GM15510 (cell line): ENCODE data around the gene MAP4K2.
A peak's percentile ranks its signal among the peaks of the same experiment; 100 is the strongest.

Experiments used
- POLR2A ChIP-seq: IDR thresholded peaks from 3 replicates; pipeline ENCODE4 v1.6.1; 2011; ENCODE audit warnings: borderline replicate concordance; ENCODE audit not compliant: insufficient read length; ENCODE audit errors: extremely low read depth

Gene MAP4K2

GRCh38 chr11:64752175-64752970 lies 50.6 kb downstream of the MAP4K2 start:
- no peak for TF ChIP-seq POLR2A

DNA sequence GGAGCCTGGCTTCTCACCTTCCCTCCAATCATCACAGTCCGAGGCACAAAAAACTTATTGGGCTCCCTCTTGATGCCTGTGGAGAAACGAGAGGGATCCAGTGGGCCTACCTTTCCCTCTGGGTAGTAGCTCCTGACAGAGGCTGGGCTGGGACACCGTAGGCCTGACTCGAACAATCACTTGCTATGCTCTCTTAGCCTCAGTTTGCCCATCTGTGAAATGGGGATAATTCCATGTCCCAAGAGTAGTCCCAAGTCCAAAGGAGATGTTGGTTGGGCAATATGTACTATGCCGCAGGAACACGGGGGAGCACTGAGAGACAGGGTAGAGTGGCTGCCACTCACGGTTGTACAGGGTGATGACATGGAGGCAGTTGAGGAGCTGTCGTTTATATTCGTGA lies 51.4 kb downstream of the MAP4K2 start:
- no peak for TF ChIP-seq POLR2A

DNA sequence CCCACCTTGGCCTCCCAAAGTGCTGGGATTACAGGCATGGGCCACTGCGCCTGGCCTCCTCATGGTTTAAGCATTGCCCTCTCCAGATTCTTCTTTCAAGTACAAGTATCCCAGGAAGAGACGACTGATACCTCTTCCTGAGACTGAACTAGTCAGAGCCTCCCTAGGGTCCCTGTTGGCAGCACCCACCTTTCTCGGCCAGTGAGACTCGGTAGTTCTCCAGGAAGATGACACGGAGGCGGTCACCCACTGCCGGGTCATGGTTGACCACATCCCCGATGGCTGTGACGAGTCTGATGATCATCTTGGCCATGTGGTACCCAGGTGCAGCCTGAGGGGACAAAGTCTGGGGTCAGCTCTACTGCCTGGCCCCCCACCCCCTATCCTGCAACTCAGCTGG lies 51.9 kb downstream of the MAP4K2 start:
- no peak for TF ChIP-seq POLR2A

DNA sequence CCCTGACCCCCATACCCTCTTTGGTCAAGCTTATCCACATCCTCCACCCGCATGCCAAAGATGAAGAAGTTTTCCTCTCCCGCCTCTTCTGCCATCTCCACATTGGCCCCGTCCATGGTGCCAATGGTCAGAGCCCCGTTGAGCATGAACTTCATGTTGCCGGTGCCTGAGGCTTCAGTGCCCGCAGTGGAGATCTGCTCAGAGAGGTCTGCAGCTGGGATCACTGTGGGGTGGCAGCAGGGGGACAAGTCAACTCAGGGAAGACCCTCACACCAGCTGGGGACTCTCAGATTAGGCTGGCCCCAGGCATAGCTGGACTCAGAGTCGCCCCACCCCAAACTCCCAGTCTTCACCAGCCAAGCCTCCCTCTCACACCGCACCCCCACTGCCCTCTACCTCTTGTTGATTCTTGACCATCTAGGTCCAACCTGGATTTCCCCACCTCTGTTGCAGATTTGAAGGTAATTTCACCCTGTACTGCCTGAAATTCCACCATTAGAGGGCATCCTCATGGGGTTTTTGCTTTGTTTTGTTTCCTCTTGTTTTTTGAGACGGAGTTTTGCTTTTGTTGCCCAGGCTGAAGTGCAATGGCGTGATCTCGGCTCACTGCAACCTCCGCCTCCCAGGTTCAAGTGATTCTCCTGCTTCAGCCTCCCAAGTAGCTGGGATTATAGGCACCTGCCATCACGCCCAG lies 52.5 kb downstream of the MAP4K2 start:
- no peak for TF ChIP-seq POLR2A

GRCh38 chr11:64747961-64748665 lies 54.9 kb downstream of the MAP4K2 start:
- no peak for TF ChIP-seq POLR2A

DNA sequence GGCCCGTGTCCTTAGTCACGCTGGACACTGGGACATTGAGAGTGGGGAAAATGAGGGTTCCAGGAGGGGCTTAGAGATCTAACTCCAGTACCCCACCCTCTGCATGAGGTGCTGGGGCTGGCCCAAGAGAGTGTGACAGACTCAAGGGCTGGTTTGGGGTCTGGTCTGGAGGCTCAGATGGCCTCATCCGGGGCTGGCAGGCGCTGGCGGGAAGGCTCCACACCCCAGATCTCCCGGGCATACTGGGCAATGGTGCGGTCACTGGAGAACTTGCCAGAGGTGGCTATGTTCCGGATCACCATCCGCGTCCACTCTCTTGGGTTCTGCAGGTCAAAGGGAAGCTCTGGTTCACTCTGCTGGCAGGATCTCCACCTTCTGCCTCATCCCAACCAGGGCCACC lies 56.5 kb downstream of the MAP4K2 start:
- no peak for TF ChIP-seq POLR2A

- TF ChIP-seq POLR2A, result peak; percentile 41
Measured at GRCh38 chr11:64745521-64746328, 57.3 kb downstream of the MAP4K2 start.

DNA sequence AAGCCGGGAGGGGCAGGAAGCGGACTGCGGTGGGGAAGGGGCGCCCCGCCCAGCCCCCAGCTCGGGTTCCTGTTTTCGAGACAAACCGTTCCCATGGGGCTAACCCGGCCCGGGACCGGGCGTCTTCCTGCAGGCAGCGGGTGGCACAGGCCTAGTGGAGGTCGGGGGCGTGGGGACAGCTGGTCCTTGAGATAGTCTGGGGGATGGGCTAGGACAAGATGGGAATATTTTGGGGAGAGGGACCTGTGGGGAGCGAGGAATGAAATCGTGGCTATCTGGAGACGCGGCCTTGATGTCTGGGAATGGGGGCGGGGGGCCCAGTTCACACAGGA lies 57.9 kb downstream of the MAP4K2 start:
- no peak for TF ChIP-seq POLR2A

DNA sequence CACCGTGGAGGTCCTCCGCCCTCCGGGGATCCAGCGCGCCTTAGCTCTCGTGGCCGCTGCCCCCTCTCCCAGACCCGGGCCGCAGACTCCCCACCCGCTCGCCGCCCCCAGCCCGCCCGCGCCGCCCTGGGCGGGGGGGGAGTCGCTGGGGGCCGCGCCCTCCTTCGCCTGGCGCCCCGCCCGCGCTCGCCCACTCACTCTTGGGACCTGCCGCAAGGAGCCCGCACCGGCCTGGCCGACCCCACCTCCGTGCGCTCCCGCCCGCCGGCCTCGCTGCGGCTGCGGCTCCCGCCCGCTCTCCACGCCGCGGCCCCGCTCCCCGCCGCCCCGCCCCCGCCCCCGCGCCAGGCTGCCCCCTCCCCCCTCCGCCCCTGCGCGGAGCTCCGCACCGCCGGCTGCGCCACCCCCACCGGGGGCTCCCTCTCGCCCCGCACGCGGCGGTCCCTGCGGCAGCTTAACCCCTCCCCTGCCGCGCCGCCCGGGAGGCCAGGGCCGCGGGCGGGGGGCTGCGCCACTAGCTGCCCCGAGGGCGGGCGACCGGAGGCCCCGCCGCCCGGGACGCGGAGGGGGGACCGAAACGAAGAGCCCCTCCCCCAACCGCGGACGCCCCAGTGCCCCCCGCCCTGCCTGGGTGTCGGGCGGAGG lies 58.3 kb downstream of the MAP4K2 start:
- no peak for TF ChIP-seq POLR2A

GRCh38 chr11:64743591-64744543 lies 59.1 kb downstream of the MAP4K2 start, which contains the start of gene RASGRP2:
Gene RASGRP2, minus strand, starts transcription at chr11:64744142. Its CDS starts 1,276 bp downstream, at chr11:64742866.
- no peak for TF ChIP-seq POLR2A

DNA sequence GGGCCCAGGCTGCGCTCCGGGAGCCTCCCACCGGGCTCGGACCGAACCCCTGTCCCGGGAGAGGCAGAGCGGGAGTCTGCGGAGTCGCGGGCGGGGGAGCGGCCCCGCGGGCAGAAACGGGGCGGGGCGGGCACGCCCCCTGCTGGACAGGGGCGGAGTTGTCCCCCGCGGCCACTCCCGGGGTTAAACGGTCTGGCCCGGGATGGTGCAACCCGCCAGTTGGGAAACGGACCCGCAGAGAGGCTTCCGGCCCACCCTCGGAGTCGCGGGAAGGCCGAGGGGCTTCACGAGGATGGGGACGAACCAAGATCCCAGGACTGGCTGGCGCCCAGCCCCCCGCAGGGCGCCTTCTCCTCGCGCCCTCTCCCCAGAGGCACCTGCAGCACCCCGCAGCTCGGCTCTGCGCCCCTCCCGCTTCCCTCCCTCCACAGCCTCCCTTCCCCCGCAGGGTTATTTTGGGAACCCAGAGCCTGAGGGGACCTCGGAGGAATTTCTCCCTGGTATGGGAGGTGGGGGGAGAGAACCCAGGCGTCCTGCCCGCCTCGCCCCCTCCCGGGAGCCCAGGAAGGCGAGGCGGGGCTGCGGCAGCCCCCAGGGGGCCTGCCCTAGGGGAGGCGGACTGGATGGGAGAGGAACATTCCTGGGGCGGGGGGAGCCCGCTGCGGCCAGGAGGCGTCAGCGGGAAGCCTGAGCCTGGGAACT lies 60.0 kb downstream of the MAP4K2 start:
- no peak for TF ChIP-seq POLR2A

DNA sequence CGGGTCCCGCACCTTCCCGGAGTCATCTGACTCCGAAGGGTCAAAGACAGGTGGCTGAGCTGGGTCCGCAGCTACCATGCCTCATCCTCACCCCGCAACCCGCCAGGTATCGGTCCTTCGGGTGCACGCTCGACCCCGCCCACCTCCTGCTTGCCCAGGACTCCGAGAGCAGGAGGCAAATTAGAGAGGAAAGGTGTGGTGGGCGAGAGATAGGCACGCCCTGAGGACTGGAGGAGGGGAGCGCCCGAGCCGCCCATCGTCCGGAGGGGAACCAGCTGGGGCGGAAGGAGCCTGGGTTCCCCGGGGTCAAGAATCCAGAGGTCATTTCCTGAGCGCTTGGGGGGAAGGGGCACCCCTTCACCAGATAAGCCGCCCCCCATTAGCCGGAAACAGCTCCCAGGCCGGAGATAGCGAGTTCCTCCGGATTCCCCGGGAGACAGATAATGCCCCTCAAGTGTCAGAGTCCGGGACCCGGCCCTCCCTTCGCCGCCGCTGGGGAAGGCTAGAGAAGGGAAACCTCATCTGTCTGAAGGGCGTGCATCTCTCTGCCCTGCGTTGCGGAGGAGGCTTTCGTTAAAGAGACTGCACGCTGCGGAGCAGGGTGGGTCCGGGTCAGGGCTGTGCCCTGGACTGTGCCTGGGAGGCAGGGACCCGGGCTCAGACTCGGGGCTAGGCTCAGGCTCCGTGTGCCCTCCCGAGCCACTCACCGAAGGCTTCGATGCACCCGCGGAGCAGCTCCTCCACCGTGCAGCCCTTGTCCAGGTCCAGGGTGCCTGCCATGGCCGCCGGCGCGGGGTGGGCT lies 60.7 kb downstream of the MAP4K2 start:
- no peak for TF ChIP-seq POLR2A
